Chondrocyte (in vitro differentiated cells): ENCODE results near the gene SNRPD1. TPM values are rescaled to one million over a fixed set of nuclear protein-coding genes. Genes with fewer than 3 reads are reported as not detected.
"Not testable (repeated sequence)": the region's sequence is repeated elsewhere in the genome, so short reads cannot be mapped to it uniquely, and the experiment has no call there.

Experiments
- DNase-seq: peaks from one replicate; pipeline ENCODE4 v3.0.0; 2021; ENCODE audit warnings: mixed read lengths, low spot score
- H3K27ac Mint-ChIP-seq: one replicate; pipeline ENCODE4 v1.8.0; 2021; ENCODE audit warnings: mild to moderate bottlenecking, moderate library complexity, mixed read lengths; ENCODE audit not compliant: unreplicated experiment
- H3K27me3 Mint-ChIP-seq: 2 replicates; pipeline ENCODE4 v1.8.0; 2021; ENCODE audit warnings: low read depth, mixed read lengths
- H3K36me3 Mint-ChIP-seq: 2 replicates; pipeline ENCODE4 v1.8.0; 2021; ENCODE audit warnings: low read depth, mixed read lengths
- H3K4me1 Mint-ChIP-seq: 2 replicates; pipeline ENCODE4 v1.8.0; 2021; ENCODE audit warnings: low read depth, mild to moderate bottlenecking, mixed read lengths
- H3K4me3 Mint-ChIP-seq: one replicate; pipeline ENCODE4 v1.8.0; 2021; ENCODE audit warnings: mild to moderate bottlenecking, moderate library complexity, mixed read lengths; ENCODE audit not compliant: unreplicated experiment
- H3K9me3 Mint-ChIP-seq: 2 replicates; pipeline ENCODE4 v1.8.0; 2021; ENCODE audit warnings: low read depth, mixed read lengths
- CTCF ChIP-seq: fragments of 200-600 bp; sonication (generic); IDR thresholded peaks from 2 replicates; pipeline ENCODE4 v1.5.0; 2021; ENCODE audit warnings: antibody characterized with exemption, mild to moderate bottlenecking, moderate library complexity
- long read RNA-seq: library from polyadenylated mRNA; stranded (forward); transcript quantifications from one replicate; pipeline ENCODE4 v2.0.0, GENCODE V29; 2021
- total RNA-seq: library from RNA; stranded (reverse); gene quantifications from 3 replicates; pipeline ENCODE4 v1.2.1, GENCODE V29; 2021

The SNRPD1 gene
- 27.5 to 53.6 TPM (median 33.7 TPM) in 3 replicates for total RNA-seq
- long read RNA-seq, full-length matches to known transcripts: 61 of 74 reads
- long read RNA-seq, partial matches to known transcripts: 6 of 74 reads
- long read RNA-seq, other reads (novel, unspliced or antisense): 7 of 74 reads

DNA sequence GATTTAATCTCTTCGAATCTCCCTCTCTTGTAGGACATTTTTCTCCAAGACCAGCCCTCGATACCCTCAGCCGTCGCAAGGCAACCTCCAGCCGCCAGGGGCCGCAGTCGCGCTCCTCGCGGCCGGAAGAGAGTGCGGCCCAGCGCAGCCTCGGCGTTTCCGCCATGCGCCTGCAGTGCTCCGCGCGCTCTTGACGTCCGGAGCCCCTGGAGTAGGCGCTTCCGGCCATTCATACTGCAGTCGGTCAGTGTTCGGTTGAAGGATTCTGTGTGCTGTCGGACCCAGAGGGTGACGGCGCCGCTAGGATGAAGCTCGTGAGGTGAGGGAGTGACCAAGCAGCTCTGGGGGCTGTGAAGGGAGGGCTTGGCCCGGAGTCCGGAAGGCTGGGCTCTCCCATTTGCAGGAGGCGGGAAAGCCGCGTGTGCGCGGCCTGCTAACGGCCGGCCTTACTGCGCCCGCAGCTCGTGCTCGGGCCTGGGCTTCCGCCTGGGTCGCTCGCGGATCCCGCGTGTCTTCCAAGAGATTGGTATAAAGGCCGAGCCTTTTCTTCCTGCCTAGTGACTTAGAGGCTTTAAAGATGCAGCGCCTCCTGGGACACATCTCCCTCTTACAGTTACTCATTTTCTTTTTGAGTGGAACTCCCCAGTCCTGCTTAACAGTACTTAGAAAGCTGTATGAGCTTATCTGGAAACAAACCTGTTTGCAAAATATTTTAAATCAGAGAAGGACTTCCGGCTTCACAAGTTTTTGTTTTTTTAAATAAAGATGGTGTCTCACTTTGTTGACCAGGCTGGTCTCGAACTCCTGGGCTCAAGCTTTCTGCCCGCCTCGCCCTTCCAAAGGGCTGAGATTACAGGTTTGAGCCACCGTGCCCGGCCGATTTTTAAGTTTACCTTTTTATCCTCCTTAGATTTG, at the start of gene SNRPD1:
Gene SNRPD1, plus strand, starts transcription at position 190 of the 915 bp plus-strand sequence. Its CDS starts 116 bp downstream, at position 306.
- H3K9me3 Mint-ChIP-seq: no peaks in the 10 kb centered on the region
- no peaks in the 10 kb centered on the region for H3K27me3 Mint-ChIP-seq
- H3K27ac Mint-ChIP-seq: peak within 1 kb of the TSS; percentile 100
- TF ChIP-seq CTCF: peak; percentile 94
- peaks cover 9% of the 10 kb centered on the region for H3K36me3 Mint-ChIP-seq
- peak; percentile 92 for DNase-seq
- peaks cover 28% of the 10 kb centered on the region for H3K4me1 Mint-ChIP-seq
- H3K4me3 Mint-ChIP-seq: peak within 1 kb of the TSS; percentile 99

DNA sequence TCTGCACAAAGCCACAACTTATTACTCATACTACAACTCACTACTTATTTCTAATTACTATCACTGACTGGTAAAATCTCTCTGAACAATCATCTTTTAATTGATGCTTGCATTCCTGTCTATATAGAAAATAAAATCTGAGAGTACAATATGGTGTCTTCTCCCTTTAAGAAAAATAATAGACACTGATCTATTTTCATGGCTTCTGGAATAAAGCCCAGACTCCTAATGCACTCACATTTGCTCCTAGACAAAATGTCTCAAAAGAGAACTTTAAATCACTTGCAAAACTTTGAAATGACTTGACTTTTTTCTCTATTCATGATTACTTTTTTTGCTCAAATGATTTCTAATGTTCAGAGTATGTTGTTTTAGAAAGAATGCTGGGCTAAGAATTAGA, 40.3 kb upstream of the SNRPD1 start:
- H3K27me3 Mint-ChIP-seq: no peaks in the 10 kb centered on the region
- H3K9me3 Mint-ChIP-seq: no peaks in the 10 kb centered on the region
- H3K27ac Mint-ChIP-seq: no peak overlapping the region
- H3K4me3 Mint-ChIP-seq: no peak overlapping the region
- TF ChIP-seq CTCF: no peak
- H3K4me1 Mint-ChIP-seq: peaks cover 32% of the 10 kb centered on the region
- peaks cover 32% of the 10 kb centered on the region for H3K36me3 Mint-ChIP-seq
- no peak for DNase-seq

DNA sequence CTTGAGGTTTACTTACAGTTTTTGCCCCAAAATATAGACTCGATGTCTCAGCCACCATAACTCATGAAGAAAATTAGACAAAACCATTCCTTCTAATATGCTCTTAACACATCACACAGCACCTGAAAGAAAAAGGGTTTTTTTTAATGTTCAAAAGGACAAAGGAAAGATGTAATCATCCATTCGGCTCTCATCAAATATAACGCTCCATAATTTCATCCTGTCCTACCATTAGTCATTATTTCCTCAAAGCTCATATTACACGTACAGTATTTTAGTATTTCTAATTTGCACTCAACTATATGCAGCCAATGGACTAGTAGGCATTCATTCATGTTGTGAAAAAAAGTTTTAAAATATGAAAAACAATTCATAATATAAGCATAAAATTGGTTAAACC, 36.5 kb upstream of the SNRPD1 start:
- H3K4me1 Mint-ChIP-seq: peaks cover 32% of the 10 kb centered on the region
- no peaks in the 10 kb centered on the region for H3K27me3 Mint-ChIP-seq
- no peak for DNase-seq
- no peak for TF ChIP-seq CTCF
- no peak overlapping the region for H3K27ac Mint-ChIP-seq
- H3K36me3 Mint-ChIP-seq: peaks cover 32% of the 10 kb centered on the region
- H3K4me3 Mint-ChIP-seq: no peak overlapping the region
- H3K9me3 Mint-ChIP-seq: no peaks in the 10 kb centered on the region

DNA sequence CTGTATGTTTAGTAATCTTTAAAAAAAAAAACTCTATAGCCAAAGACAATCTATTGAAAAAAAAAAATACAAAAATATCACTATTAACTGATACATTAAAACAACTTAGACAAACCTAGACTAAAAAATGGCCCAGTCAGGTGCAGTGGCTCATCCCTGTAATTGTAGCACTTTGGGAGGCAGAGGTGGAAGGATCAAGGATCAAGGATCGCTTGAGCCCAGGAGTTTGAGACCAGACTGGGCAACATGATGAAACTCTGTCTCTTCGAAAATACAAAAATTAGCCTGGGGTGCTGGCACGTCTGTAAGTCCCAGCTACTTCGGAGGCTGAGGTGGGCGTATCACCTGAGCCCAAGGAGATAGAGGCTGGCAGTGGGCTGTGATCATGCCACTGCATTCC, 27.7 kb upstream of the SNRPD1 start:
- TF ChIP-seq CTCF: no peak
- Mint-ChIP-seq H3K36me3 (no peaks in the 10 kb centered on the region), H3K4me1 (no peaks in the 10 kb centered on the region), H3K27ac (no peak overlapping the region), H3K4me3 (no peak overlapping the region), H3K27me3 (no peaks in the 10 kb centered on the region), H3K9me3 (no peaks in the 10 kb centered on the region)
- no peak for DNase-seq

- not testable (repeated sequence) for H3K9me3 Mint-ChIP-seq, H3K4me1 Mint-ChIP-seq, H3K27ac Mint-ChIP-seq, H3K4me3 Mint-ChIP-seq, H3K27me3 Mint-ChIP-seq, H3K36me3 Mint-ChIP-seq, DNase-seq
Observed at GRCh38 chr18:21592361-21592760, 19.8 kb upstream of the SNRPD1 start.
